ENCODE measurements around the gene ARSB.
"Not testable (repeated sequence)": the region's sequence is repeated elsewhere in the genome, so short reads cannot be mapped to it uniquely, and the experiment has no call there.

Gene ARSB

DNA sequence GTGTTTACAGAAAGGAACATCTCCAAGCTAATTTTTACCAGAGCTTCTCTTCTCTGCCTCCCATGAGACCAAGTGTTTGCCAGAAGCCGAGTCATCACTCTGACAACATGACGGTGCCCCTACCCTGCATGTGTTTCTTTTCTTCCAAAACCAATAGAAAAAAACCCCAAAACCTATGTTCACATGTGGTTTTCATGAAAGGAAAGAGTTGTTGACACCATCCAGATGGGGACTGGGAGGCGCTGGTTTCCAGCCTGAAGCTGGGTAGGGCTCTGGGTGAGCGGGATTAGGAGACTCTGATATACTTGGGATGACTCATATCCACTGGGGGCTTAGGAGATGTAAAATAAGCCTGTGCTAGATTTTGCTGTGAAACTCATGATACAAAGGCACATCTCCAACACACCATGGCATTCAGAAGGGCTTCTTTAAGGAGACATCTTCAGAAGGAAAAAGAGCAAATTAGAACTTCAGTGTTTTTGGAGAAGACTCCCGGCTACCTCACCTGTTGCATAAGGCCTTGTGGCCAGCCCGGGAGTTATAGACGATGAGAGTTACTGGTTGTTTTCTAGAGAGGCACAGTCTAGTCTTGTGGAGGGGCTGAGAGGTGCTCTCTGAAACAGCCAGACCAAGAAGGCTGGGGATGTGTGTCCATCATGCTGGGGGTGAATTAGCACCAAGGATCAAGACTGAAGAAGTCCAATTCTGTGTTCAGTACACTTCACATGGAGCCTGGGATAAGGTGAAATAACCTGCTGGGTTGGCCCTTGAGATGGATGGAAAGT, 227.6 kb downstream of the ARSB start:
- DNase-seq = no peak

- DNase-seq = no peak
Observed at GRCh38 chr5:78756858-78757257, 228.3 kb downstream of the ARSB start.

GRCh38 chr5:78755822-78756429, 229.2 kb downstream of the ARSB start:
- DNase-seq = no peak

GRCh38 chr5:78754655-78755054, 230.5 kb downstream of the ARSB start:
- no peak for DNase-seq

GRCh38 chr5:78753093-78753531, 232.0 kb downstream of the ARSB start:
- no peak for DNase-seq

DNA sequence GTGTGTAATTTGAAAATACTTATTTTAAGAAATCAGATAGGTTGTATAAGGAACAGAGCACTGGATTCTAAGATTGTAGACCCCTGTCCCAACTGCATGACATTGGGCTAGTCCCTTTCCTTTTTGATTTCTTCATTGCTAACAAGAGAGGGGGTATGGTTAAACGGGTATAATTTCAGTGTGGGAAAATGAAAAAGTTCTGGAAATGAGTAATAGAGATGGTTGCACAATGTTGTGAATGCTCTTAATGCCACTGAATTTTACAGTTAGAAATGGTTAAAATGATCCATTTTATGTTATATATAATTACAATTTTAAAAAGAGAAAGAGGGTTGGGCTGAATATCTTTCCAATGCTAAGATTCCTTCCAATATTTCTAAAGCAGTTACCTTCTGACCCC, 233.2 kb downstream of the ARSB start:
- no peak for DNase-seq

- DNase-seq = no peak
Observed at GRCh38 chr5:78750281-78750680, 234.8 kb downstream of the ARSB start.

DNA sequence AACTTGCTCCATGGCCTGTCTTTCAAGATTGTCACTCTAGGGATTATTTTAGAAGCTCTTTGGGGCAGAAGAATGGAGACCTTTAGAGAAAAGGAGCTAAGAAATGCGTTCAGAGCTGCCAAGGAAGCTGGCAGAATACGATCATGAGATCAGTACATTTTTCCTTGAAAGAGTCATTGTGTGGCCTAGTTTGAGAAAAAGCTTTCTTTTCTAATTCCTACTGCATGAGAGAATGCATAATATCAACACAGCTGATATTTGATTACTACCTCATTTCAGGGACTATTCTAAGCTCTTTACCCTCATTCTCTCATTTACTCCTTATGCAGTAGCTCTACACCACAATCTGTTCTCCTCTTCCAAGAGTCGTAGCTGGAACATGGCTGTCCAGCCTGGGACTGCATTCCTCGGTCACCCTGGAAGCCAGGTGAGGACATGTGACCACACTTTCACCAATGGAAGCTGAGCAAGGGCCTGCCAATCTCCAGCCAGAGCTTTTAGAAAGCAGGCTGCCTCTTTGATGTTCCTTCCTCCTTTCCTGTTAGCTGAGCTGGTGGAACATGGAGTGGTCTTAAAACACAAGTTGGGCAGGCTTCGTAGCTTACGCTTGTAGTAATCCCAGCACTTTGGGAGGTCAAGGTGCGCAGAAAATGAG, 237.3 kb downstream of the ARSB start:
- peak in 2 of 56 donors; percentile 2 to 6 for DNase-seq

DNA sequence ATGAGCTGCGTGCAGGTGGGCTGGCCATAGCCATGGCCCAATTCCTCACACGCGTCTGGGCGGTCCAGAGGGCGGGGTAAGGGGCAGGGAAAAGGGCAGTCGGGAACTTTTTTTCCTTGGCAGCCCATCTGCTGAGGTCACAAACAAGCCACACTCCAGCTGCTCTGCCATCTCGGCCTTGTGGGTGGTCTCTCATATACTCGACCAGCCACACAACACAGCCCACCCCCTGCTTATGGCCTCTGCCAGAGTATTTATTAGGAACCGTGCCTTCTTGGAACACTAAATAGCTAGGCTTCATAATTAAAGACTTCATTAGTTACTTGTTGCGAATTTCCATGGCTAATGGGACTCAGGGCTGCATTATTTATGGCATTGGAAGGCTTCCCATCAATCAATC, 238.1 kb downstream of the ARSB start:
- peak in 19 of 56 donors; percentile 1 to 53 (median 15) for DNase-seq

DNA sequence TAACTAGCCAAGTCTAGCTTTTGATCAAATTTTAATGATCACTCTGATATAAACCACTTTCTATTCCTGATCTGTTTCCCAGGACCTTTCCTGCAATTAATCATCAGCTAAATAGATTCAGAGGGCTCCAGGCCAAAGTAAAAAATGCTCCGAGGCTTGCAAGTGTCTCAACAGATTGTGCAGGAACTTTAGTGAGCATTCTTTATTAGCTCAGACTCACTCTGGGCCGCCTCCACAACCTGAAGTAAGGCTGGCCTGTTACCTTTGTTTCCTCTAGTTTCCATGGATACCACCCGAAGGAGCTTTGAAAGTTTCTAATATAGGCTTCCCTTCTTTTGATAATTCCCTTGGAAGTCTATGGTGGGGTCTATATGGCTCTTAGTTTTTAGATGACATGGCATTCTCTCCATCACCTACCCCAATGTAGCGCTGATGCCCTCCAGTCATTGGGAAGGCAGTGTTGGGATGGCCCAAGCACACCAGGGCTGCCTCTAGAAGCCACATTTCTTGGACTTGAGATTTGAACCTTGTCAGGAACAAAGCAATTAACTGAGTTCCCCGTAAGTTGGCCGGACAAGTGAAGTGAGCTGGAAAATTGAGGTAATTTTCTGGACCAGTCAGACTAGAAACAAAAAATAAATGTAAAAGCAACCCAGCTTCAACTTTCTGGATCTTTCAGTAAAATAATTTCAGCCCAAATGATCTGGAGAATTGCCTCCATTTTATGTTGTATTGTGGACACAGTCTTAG, 238.9 kb downstream of the ARSB start:
- peak in 4 of 56 donors; percentile 2 to 25 (median 4) for DNase-seq

DNA sequence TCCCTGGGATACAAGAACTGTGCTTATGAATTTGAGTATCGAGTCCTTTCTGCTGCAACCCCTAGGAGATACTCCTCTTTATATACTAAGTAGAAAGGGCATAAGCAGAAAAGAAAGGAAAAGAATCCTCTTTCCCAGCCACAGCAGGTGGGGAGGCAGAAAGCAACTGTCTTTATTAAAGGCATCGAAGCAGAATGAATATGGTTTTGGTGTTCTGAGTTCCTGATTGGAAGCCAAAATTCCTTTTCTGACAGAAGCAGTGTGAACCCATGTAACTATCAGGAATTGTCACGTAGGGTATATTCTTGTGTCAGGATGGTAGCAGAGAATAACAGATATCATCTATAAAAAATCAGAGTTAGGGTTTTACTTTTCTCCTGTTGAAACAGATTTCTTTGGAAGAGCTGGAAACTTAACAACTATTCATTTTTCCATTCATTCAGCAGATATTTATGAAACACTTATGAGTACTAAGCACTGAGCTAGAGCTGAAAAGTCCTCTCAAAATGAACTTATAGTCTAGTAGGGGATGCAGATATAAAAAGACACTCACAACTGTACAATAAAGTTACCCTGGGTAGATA, 240.1 kb downstream of the ARSB start:
- DNase-seq = no peak

GRCh38 chr5:78741019-78741418, 244.1 kb downstream of the ARSB start:
- DNase-seq = no peak

DNA sequence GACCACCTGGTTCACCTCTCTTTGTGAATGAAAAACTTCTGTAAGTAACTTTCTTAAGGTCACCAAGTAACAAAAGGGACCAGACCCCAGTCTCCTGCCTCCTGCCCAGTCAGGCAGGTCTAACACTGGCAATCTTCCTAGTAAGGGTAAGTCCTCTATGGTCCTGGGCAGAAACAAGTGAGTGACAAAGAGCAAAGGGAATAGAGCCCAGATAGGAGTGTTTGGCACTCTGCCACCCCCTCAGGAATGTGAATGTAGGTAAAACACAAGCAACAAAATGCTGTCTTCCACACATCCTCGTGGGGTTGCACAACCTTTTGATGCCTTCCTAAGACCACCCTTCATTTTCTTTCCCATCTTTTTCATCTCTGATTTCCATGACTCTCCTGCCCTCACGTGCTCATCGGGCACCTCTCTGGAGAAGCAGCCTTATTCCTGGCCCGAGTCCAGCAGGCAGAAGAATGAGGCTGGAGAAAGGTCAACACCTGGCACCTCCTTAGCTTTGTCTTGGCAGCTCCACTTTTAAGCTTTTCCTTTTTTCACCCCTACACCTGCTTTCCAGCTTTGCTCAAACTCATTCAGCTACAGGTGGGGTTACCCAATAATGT, 246.3 kb downstream of the ARSB start:
- DNase-seq = no peak

- no peak for DNase-seq
Observed at GRCh38 chr5:78738104-78738503, 247.0 kb downstream of the ARSB start.

DNA sequence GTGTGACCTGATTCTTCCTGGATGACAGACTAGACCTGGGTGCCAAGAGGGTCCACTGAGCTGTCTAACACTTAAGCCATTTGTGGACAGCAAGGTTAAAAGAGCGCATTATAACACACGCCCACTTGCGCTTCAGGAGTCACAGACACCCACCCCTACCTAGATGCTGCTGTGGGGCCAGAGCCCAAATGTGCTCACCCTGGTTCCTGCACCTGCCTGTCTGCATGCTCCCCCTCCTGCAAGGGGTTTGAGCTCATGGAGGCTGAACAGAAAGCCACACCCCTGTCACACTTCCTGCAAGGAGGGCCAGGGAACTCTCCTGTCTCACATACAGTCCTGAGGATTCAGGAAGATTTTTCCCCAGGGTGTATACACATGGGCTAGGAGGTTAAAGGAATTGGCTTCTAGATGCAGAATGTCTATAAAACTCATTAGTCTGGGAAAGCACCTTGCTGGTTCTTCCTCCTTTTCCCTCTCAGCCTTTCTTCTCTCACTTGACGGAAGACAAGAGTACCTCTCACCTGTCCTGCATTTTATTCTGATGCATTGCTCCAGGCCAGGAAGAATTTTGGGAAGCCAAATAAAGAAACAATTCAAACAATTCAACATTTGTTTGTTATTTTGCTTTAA, 249.2 kb downstream of the ARSB start:
- no peak for DNase-seq

DNA sequence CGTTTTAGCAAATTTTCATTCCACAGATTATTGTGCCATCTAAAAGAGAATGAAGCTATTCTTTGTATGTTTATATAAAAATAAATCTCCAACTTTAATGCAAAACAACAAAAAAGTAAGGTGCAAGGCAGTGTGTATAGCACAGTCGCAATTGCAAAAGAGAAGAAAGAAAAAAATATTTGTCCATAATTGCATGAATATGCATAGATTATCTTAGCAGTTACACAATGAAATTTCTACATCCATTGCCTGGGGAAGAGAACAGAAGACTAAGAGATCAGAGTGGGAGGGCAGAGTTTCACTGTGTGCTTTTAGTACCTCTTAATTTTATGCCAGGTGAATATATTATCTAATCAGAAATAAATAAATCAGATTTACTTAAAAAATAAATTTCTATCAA, 250.2 kb downstream of the ARSB start:
- DNase-seq = no peak

DNA sequence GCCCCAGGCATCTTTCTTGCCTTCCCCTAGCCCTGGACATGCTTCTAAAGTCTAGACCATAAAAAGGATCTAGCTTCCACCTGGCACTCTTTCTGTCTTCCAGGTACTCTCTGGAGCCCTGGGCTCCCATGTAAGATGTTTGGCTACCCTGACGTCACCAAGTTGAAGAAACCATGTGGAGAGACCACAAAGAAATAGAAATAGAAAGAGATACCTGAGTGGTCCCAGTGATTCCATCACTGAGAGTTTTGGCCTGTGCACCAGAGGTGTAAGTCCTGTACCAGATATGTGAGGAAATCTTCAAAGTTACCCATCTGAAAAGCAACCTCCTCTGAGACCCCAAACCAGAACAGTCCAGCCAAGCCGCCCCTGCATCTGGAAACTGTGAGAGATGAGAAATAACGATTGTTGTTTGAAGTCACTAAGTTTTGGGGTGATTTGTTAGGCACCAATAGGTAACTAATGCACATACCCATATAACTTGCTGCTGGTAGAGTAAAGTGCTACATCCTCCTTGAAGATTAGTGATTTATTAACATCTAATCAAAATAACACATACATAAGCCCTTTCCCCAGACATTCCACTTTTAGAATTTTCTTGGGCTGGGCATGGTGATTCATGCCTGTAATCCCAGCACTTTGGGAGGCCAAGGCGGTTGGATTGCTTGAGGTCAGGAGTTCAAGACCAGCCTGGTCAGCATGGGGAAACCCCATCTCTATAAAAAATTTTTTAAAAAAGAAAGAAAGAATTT, 250.8 kb downstream of the ARSB start:
- DNase-seq = no peak

DNA sequence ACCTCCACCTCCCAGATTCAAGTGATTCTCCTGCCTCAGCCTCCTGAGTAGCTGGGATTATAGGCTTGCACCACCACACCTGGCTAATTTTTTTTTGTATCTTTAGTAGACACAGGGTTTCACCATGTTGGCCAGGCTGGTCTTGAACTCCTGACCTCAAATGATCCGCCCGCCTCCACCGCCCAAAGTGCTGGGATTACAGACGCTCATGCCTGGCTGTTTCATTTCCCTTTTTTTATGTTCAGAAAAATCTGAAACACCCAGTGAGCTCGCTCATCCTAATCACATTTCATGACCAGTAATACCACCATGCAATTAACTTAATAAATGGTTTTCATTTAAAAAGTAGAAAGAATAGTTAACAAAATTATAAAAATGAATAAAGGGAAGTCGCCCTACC, 252.4 kb downstream of the ARSB start:
- not testable (repeated sequence) for DNase-seq

- no peak for DNase-seq
Observed at GRCh38 chr5:78731884-78732283, 253.2 kb downstream of the ARSB start.
